ENCODE measurements around the gene COL23A1. TPM values are rescaled to one million over a fixed set of nuclear protein-coding genes. Genes with fewer than 3 reads are reported as not detected.

COL23A1 gene
- total and polyA plus RNA-seq, 2 experiments from 2014 or later, result 4.8 to 8.2 TPM

DNA sequence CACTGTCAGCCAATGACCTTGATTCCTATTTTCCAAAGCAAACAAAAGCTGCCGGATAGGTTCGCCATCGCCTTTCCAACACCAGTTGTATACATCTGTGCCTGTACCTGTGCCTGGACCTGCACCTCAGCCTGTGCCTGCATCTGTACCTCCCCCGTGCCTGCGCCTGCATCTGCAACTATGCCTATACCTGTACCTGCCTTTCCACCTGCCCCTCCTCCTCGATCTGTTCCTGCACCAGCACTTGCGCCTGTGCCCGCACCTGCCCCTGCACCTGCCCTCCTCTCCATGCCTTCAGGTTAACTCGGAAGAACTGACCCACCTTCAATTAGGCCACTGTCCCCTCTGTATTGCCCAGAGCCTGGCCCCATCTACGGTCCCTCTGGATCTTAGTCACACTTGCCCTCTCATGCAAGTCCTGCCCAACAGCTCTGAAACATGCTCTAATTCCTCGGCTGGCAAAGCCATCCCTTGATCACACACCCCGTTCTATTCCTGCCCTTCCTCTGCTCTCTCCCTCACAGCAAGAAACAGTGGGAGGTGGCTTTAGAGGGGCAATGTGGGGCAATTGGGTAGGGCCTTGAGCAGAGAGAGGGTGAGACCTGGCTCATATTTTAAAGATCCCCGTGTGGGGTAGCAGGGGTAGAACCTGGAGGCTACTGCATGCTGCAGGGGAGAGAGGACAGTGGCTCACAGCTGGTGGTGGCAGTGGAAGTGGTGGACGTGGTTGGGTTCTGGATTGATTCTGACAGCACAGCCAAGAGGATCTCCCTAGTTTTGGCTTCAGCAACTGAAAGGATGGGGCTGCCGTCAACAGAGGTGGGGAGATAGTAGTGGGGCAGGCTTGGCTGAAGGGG is 298.0 kb downstream of the COL23A1 start:
- Histone ChIP-seq H3F3A (replicated peaks; ENCODE audit: low read depth) (no peaks in the 10 kb centered on the region), H3K79me2 (replicated peaks; ENCODE audit: insufficient read depth) (no peaks in the 10 kb centered on the region), H3K27ac (ENCODE audit: low read depth) (no peak overlapping the region), H3K36me3 (ENCODE audit: insufficient read depth) (no peaks in the 10 kb centered on the region), H3K27me3 (ENCODE audit: insufficient read depth) (no peaks in the 10 kb centered on the region), H2AFZ (no peak overlapping the region), H4K20me1 (replicated peaks; ENCODE audit: insufficient read depth) (no peaks in the 10 kb centered on the region), H3K4me2 (no peak overlapping the region), H3K4me3 (no peak overlapping the region), H3K4me1 (ENCODE audit: insufficient read depth) (no peaks in the 10 kb centered on the region), H3K9me2 (ENCODE audit: insufficient read depth) (peaks cover 4% of the 10 kb centered on the region; the same call in 1 of the 2 replicates)
- TF ChIP-seq EZH2phosphoT487 (IDR thresholded peaks at IDR 0.05; ENCODE audit: unreplicated experiment) (no peak), POLR2AphosphoS5 (IDR thresholded peaks at IDR 0.05; ENCODE audit: low read depth) (no peak), ZNF331 (CRISPR knock-in tag; IDR thresholded peaks at IDR 0.05; ENCODE audit: low read depth) (no peak), EZH2 (IDR thresholded peaks at IDR 0.05; ENCODE audit: low read depth, unreplicated experiment) (no peak), CTCF (conservative IDR thresholded peaks at IDR 0.05; ENCODE audit: low read depth in 2 of 2) (no peak), CREB1 (CRISPR knock-in tag; IDR thresholded peaks at IDR 0.05; ENCODE audit: low read depth) (no peak), STAT1 (IDR thresholded peaks at IDR 0.05; ENCODE audit: unreplicated experiment) (no peak), ZNF114 (CRISPR knock-in tag; IDR thresholded peaks at IDR 0.05) (no peak), JUNB (IDR thresholded peaks at IDR 0.05; ENCODE audit: unreplicated experiment) (no peak), ETS1 (IDR thresholded peaks at IDR 0.05) (no peak), NANOG (IDR thresholded peaks at IDR 0.05; ENCODE audit: borderline replicate concordance) (no peak)
- TF ChIP-seq, protein P1, sequence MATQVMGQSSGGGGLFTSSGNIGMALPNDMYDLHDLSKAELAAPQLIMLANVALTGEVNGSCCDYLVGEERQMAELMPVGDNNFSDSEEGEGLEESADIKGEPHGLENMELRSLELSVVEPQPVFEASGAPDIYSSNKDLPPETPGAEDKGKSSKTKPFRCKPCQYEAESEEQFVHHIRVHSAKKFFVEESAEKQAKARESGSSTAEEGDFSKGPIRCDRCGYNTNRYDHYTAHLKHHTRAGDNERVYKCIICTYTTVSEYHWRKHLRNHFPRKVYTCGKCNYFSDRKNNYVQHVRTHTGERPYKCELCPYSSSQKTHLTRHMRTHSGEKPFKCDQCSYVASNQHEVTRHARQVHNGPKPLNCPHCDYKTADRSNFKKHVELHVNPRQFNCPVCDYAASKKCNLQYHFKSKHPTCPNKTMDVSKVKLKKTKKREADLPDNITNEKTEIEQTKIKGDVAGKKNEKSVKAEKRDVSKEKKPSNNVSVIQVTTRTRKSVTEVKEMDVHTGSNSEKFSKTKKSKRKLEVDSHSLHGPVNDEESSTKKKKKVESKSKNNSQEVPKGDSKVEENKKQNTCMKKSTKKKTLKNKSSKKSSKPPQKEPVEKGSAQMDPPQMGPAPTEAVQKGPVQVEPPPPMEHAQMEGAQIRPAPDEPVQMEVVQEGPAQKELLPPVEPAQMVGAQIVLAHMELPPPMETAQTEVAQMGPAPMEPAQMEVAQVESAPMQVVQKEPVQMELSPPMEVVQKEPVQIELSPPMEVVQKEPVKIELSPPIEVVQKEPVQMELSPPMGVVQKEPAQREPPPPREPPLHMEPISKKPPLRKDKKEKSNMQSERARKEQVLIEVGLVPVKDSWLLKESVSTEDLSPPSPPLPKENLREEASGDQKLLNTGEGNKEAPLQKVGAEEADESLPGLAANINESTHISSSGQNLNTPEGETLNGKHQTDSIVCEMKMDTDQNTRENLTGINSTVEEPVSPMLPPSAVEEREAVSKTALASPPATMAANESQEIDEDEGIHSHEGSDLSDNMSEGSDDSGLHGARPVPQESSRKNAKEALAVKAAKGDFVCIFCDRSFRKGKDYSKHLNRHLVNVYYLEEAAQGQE (IDR thresholded peaks at IDR 0.05; ENCODE audit: unreplicated experiment), result no peak
- TF ChIP-seq, protein P2, sequence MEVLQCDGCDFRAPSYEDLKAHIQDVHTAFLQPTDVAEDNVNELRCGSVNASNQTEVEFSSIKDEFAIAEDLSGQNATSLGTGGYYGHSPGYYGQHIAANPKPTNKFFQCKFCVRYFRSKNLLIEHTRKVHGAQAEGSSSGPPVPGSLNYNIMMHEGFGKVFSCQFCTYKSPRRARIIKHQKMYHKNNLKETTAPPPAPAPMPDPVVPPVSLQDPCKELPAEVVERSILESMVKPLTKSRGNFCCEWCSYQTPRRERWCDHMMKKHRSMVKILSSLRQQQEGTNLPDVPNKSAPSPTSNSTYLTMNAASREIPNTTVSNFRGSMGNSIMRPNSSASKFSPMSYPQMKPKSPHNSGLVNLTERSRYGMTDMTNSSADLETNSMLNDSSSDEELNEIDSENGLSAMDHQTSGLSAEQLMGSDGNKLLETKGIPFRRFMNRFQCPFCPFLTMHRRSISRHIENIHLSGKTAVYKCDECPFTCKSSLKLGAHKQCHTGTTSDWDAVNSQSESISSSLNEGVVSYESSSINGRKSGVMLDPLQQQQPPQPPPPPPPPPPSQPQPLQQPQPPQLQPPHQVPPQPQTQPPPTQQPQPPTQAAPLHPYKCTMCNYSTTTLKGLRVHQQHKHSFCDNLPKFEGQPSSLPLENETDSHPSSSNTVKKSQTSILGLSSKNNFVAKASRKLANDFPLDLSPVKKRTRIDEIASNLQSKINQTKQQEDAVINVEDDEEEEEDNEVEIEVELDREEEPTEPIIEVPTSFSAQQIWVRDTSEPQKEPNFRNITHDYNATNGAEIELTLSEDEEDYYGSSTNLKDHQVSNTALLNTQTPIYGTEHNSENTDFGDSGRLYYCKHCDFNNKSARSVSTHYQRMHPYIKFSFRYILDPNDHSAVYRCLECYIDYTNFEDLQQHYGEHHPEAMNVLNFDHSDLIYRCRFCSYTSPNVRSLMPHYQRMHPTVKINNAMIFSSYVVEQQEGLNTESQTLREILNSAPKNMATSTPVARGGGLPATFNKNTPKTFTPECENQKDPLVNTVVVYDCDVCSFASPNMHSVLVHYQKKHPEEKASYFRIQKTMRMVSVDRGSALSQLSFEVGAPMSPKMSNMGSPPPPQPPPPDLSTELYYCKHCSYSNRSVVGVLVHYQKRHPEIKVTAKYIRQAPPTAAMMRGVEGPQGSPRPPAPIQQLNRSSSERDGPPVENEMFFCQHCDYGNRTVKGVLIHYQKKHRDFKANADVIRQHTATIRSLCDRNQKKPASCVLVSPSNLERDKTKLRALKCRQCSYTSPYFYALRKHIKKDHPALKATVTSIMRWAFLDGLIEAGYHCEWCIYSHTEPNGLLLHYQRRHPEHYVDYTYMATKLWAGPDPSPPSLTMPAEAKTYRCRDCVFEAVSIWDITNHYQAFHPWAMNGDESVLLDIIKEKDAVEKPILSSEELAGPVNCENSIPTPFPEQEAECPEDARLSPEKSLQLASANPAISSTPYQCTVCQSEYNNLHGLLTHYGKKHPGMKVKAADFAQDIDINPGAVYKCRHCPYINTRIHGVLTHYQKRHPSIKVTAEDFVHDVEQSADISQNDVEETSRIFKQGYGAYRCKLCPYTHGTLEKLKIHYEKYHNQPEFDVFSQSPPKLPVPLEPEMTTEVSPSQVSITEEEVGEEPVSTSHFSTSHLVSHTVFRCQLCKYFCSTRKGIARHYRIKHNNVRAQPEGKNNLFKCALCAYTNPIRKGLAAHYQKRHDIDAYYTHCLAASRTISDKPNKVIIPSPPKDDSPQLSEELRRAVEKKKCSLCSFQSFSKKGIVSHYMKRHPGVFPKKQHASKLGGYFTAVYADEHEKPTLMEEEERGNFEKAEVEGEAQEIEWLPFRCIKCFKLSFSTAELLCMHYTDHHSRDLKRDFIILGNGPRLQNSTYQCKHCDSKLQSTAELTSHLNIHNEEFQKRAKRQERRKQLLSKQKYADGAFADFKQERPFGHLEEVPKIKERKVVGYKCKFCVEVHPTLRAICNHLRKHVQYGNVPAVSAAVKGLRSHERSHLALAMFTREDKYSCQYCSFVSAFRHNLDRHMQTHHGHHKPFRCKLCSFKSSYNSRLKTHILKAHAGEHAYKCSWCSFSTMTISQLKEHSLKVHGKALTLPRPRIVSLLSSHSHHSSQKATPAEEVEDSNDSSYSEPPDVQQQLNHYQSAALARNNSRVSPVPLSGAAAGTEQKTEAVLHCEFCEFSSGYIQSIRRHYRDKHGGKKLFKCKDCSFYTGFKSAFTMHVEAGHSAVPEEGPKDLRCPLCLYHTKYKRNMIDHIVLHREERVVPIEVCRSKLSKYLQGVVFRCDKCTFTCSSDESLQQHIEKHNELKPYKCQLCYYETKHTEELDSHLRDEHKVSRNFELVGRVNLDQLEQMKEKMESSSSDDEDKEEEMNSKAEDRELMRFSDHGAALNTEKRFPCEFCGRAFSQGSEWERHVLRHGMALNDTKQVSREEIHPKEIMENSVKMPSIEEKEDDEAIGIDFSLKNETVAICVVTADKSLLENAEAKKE (CRISPR knock-in tag; IDR thresholded peaks at IDR 0.05), result no peak
- H3K27me3 Mint-ChIP-seq (ENCODE audit: insufficient read depth, low read depth, poor library complexity), result peaks cover 5% of the 10 kb centered on the region
- H3K9me3 Mint-ChIP-seq, result peaks cover 5% of the 10 kb centered on the region; the same call in 2 of the 3 replicates
- H3K27ac Mint-ChIP-seq, result no peak overlapping the region
- no peak for DNase-seq (ENCODE audit: low spot score)
- no peaks in the 10 kb centered on the region; the same call in 2 of the 3 replicates for H3K36me3 Mint-ChIP-seq (ENCODE audit: low read depth)
- H3K4me3 Mint-ChIP-seq, result no peak overlapping the region
- ATAC-seq, result no peak
- peaks cover 3% of the 10 kb centered on the region for H3K4me1 Mint-ChIP-seq

All from GM23338 (cell line).